ENCODE results near the gene SLC25A29. TPM values are rescaled to one million over a fixed set of nuclear protein-coding genes. Genes with fewer than 3 reads are reported as not detected.
"Not testable (repeated sequence)": the region's sequence is repeated elsewhere in the genome, so short reads cannot be mapped to it uniquely, and the experiment has no call there.

SLC25A29 gene
- total RNA-seq, 1 experiment from 2014 or later, result 50.5 TPM

DNA sequence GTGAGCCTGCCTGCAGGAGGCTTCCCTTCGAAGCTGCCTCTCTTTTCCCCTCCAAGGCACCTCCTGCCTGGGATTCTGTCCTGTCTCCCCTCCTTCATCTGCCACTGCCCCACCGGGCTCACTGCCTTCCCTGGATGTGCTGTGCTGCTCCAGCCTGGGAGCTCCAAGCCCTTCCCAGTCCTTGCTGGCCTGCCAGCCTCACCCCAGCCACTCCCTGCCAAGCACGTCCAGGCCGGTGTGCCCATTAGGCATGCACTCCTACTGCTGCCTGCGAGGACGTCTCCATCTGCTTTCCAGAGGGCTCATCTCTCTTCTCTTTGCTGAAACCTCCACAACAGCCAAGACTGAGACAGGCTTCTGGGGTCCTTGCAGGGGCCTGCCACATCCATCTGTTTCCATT, 8.5 kb upstream of the SLC25A29 start:
- no peak for DNase-seq (ENCODE audit: low spot score)
- in situ Hi-C loops (cut with HindIII; ENCODE audit: low sequenced_read_pairs), result no loop called here

DNA sequence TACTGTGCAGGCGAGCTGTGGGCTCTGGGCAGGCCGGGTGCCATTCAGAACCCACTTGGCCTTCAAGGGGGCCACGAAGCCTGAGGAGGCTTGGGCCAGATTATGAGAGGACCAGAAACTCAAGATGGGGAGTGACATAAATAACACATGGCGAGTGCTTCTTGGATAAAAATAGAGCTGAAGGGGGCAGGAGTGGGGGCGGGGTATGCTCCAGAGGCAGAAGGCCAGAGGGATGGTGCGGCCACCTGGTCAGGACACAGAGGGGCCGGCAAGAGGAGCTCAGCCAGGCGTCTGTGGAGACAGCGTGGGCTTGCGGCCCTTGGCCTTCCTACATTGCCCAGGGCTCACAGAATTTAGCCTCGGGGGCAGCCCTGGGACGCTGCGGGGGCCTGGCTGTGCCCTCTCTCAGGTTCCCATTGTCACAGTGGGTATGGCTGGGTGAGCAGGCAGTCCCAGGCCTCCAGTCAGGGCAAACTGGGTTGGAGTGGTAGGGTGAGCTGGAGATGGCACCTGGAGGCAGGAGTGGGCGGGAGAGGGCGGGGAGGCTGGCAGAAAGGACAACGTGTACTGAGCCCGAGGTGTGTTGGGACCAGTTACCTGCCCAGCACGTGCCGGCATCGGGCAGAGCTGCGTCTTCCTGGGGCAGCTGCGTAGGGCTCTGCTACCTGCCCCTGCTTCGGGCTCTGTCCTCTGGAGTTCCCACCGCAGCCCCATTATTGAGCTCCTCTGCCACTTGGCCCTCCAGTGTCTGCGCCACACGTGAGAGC, 7.4 kb upstream of the SLC25A29 start:
- in situ Hi-C loops (cut with HindIII; ENCODE audit: low sequenced_read_pairs), result no loop called here
- DNase-seq (ENCODE audit: low spot score), result peak; percentile 37

DNA sequence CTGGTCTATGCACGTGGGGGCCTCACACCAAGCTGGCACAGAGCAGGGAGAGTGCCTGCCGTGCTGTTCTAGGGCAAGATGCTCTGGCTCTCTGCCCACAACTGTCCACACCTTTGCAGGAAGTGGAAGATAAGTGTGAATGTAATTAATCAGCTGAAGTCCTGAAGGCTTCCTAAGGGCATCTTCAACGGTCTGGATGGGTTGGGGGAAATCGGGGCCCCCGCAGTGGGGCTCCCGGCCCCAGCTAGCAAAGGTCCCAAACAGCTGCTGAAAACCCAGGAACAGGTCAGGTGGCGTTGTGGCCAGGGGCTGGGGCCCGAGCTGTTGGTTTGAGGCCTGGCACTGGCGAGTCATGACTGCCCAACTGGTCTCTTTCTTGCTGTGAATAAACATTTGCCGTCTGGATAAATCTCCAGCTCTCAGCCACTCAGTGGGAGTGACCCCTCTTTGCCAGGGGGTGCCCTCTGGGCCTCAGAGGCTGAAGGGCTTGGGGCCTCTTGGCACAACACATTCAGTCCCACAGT, 6.7 kb upstream of the SLC25A29 start:
- DNase-seq (ENCODE audit: low spot score), result peak; percentile 43
- in situ Hi-C loops (cut with HindIII; ENCODE audit: low sequenced_read_pairs), result no loop called here

DNA sequence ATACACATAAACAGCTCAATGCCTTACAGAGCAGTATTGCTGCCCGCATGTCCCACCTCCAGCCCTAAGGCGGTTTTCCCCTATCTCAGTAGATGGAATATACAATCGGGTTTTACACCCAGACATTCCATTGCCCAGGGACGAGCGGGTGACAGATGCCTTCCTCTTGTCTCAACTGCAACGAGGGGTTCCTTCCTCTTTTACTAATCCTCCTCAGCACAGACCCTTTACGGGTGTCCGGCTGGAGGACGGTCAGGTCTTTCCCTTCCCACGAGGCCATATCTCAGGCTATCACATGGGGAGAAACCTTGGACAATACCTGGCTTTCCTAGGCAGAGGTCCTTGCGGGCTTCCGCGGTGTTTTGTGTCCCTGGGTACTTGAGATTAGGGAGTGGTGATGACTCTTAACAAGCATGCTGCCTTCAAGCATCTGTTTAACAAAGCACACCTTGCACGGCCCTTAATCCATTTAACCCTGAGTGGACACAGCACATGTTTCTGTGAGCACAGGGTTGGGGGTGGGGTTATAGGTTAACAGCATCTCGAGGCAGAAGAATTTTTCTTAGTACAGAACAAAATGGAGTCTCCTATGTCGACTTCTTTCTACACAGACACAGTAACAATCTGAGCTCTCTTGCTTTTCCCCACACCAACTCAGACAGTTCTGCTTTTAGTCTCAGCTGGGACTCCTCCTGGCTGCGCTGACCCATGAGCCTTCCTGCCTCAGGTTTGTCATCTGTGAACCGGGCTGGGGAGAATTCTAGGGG, 6.0 kb upstream of the SLC25A29 start:
- DNase-seq (ENCODE audit: low spot score); in situ Hi-C loops (cut with HindIII; ENCODE audit: low sequenced_read_pairs): not testable (repeated sequence)

DNA sequence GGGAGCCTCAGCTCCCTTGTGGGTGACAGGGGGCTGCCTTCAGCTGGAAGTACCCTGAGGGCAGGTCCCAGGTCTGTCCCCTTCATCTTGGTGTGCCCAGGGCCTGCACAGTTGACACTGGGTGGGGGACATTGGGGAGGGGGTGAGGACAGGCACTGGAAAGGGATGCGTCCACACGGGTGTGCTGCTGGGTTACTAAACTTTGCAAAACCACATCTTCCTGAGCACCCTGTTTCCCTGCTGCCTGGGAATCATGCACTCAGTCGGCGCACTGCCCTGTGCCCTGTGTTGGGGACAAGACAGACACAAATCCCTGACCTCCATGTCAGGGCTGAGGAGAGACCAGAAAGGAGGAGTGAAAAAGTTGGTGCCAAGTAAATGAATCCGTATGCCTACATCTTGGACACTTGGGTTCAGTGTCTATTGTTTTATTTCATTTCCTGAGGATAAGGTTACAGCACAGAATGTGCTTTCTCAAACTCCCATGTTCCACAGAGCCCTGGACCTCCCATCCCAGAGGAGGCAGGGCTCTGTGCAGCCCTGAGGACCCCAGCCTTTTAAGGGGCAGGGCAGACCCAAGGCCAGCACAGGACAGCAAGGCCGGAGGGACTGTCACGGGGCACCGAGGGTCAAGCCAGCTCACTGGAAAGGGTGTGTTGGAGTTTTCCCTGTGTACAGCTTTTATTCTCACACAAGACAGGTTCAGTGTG, 2.9 kb upstream of the SLC25A29 start:
- no peak for DNase-seq (ENCODE audit: low spot score)
- in situ Hi-C loops (cut with HindIII; ENCODE audit: low sequenced_read_pairs), result no loop called here

DNA sequence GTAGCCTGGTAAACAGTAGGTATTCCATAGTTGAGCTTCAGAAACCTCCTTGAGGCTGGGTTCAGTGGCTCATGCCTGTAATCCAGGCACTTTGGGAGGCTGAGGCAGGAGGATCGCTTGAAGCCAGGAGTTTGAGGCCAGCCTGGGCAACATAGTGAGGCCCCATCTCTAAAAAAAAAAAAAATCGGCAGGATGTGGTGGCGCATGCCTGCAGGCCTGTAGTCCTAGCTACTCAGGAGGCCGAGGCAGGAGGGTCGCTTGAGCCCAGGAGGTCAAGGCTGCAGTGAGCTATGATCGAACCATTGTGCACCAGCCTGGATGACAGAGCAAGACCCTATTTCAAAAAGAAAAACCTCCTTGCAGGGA, 2.2 kb upstream of the SLC25A29 start:
- DNase-seq (ENCODE audit: low spot score); in situ Hi-C loops (cut with HindIII; ENCODE audit: low sequenced_read_pairs): not testable (repeated sequence)

DNA sequence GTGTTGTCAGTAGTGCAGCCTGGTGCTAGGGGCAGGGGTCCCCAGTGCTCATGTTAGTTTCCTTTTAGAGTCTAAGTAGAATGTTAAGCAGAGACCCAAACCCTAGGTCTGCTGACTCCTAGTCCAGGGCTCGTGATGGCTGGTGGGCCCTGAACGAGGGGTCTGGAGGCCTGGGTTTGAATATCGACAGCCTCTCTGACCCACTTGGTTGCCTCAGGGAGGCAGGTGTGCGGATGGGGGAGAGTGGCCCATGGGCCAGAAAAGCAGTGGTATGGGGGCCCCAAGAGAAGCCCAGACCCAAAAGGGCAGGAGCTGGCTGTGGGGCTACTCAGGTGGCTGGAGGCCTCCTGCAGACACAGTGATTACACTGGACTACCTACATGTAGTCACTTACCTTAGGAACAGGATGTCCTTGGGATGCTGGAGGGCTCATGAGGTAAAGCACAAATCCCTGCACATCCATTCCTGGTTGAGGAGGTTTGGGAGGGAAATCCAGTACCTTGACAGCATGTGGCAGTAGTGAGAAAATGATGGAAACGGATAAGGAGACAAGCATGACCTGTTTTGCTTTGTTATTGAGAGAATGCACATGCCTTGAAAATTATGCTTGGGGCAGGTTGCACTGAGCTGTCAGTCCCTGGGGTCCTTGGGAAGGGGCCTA, 1.7 kb upstream of the SLC25A29 start:
- in situ Hi-C loops (cut with HindIII; ENCODE audit: low sequenced_read_pairs), result no loop called here
- no peak for DNase-seq (ENCODE audit: low spot score)

DNA sequence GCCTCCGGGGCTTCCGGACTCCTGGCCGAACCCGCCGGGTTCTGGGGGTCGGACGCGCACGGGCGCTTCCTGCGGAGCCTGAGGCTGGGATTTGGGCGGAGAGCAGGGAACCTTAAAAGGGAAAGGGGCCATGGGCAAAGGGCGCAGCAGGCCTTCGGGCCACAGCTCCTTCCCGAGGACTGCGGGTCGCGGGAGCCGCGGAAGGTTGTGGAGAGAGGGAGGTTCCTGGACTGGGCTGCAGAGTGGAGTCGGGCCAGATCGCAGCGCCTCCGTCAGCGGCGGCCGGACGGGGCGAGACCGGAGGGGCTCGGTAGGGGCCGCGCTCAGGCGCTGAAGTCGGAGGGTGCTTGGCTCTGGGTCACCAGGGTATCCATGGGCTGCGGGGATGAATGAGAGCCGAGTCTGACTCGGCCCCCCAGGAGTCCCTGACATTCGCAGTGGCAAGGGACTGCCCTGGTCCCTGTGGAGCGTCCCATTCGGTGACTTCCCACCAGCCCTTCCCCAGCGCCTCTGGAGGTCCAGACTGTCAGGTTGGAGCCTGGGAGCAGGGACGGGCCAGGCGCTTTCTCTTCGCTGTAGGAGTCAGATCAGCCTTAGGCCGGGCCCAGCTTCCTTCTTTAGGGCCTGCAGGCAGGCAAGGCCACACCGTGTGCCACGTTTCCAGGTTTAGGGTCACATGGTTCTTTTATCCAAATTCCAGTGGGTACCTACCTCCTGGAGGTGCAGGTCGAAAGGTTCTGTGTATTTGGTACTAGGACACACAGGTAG, 938 bp upstream of the SLC25A29 start:
- in situ Hi-C loops (cut with HindIII; ENCODE audit: low sequenced_read_pairs), result no loop called here
- DNase-seq (ENCODE audit: low spot score), result no peak

DNA sequence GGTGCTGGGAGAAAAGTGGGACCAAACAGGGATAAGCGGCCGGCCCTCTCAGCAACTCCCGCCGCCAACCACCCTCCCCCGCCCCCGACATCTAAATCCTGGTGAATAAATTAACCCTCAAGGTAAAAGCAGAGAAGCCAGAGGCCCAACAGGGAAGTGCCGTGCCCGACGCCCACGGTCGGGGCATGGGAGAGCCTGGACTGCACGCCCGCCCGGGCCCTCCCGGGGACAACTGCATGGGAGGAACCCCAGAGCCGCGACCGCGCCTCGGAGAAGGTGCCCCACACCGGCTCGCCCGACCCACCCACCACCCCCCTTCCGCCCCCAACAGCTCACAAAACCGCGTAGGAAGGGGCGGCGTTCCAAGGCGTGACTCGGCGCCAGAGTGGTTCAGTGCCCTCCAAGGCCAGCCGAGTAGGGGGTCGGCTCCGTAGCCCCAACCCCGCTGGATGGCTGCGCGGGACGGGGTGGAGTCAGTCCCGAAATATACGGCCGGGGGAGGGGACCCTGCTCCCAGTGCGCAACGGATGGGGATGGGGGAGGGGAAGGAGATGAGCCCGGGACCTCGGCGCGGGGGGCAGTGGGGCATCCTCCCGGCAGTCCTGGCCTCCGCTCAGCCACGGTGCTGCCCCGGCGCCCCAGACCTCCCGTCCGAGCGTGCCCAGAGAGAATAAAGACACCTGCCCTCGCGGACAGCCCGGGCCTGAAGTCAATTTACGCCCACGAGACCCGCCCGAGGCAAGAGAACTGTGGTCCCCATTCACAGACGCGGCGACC, 732 bp downstream of the SLC25A29 start:
- DNase-seq (ENCODE audit: low spot score), result no peak
- in situ Hi-C loops (cut with HindIII; ENCODE audit: low sequenced_read_pairs), result no loop called here

DNA sequence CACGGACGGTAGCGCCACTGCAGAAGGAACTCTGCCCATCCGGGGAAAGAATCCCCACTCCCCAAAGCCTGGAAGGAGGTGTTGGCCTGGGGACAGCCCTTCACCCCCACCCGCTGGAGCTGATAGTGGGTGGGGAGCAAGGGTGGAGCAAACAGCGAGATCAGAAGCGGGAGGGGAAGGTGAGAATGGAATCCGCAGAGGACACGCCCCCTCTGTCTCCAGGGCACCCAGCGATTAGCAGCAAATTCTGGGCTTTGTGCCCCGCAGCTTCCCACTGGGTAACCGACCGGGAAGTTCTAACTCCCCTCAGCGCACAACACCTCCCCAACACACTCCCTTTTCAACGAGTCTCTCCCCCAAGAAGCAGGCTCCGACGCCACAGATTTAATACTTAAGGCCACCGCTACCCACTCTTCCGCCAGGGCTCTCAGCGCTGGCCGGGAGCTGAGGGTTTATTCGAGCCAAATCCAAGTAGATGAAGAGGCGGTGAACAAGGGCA, 1.4 kb downstream of the SLC25A29 start:
- peak; percentile 55 for DNase-seq (ENCODE audit: low spot score)
- in situ Hi-C loops (cut with HindIII; ENCODE audit: low sequenced_read_pairs), result no loop called here

DNA sequence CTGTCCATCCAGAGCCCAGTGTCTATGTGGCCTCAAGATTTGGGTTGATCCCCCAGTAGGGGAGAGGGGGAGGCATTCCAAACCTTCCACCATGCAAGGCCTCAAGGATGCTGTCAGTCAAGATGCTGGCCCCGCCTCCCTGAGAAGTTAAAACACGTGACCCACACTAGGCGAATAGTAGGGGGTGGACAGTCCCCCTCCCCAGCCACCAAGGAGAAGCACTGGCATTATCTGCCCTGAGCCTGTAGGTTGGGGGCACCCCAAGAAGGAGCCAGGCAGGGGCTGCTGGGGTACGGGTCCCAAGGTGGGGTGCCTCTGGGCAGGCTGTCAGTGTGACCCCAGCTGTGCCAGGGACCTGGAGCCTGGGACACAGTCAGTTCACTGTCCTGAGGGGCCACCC, 2.3 kb downstream of the SLC25A29 start:
- in situ Hi-C loops (cut with HindIII; ENCODE audit: low sequenced_read_pairs), result no loop called here
- no peak for DNase-seq (ENCODE audit: low spot score)

DNA sequence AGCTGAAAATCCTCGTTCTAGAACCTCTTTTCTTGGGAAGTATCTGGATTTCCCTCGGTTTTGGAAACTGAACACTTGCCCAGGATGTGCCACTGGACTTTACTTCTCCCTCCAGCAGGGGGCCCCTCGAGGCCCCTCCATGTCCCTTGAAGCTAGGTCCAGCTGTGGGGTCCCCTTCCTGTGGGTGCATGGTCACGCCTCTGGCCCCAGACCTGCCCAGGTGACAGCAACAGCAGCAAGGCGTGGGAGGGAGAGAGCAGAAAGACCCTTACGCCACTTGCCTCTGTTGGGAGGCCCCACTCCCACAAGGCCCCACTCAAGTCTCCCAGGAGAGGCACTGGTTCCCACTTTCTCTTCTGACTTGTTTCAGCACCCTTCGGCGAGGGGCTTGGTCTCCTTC, 3.1 kb downstream of the SLC25A29 start:
- DNase-seq (ENCODE audit: low spot score), result no peak
- in situ Hi-C loops (cut with HindIII; ENCODE audit: low sequenced_read_pairs), result no loop called here

DNA sequence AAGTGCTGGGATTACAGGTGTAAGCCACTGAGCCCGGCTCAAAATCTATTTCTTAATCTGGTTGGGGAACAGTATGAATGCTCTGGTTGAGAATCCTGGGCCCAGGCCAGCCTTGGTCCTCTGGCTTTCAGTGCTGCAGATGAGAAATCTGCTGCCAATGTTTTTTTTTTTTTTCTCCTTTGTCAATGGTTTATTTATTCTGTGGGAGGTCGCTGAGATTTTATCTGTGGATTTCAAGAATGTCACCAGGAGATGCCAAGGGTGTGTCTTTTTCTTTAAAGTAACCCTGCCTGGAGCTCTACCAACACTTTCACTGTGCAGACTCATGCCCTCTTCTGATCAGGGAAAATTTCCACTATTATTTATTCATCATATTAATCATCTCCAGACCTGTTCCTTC, 3.6 kb downstream of the SLC25A29 start:
- in situ Hi-C loops (cut with HindIII; ENCODE audit: low sequenced_read_pairs), result no loop called here
- no peak for DNase-seq (ENCODE audit: low spot score)

DNA sequence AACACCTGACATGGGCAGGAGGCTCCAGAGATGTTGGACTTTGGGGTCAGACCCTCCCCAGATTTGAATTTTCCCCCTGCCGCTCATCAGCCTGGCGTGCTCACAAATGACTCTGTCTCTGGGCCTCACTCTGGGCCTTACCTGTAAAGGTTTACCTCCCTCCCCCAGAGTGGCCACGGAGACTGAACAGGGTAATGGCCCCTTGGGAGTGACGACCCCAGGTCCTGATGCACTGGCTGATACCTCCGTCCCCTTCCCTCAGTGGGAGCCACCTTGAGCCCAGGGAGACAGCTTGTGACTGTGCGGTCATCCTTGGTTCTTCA, 7.0 kb downstream of the SLC25A29 start:
- no peak for DNase-seq (ENCODE audit: low spot score)
- in situ Hi-C loops (cut with HindIII; ENCODE audit: low sequenced_read_pairs), result no loop called here

DNA sequence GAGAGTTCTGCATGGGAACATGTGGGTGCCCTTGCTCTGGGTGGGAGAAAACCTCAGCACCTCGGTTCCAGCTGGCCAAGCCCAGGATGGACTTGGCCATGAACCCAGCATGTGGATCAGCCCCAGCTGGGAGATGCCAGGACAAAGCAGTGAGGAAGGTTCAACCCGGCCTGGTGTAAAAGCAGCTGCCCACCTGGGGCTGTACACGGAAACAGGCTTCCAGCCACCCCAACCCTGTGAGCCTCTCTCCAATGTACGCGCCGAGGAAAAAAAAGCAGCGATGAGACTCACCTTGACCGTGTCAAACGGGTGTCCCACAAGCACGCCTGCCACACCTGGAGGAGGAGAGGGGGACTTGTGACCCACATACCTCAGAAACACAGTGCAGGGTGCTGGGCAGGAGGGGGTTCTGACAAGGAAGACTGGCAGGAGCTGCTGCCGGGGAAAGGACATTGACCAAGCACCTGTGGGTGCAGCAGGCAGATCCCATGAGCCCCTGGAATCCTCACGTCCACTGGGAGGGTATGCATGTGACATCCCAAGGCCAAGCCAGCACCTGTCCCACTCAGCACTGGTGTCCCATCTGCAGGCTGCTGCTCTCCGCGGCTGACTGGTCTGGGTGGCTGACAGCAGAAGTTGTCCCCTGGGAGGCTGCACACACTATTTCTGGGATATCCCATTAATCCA, 7.5 kb downstream of the SLC25A29 start:
- in situ Hi-C loops (cut with HindIII; ENCODE audit: low sequenced_read_pairs), result no loop called here
- DNase-seq (ENCODE audit: low spot score), result no peak

DNA sequence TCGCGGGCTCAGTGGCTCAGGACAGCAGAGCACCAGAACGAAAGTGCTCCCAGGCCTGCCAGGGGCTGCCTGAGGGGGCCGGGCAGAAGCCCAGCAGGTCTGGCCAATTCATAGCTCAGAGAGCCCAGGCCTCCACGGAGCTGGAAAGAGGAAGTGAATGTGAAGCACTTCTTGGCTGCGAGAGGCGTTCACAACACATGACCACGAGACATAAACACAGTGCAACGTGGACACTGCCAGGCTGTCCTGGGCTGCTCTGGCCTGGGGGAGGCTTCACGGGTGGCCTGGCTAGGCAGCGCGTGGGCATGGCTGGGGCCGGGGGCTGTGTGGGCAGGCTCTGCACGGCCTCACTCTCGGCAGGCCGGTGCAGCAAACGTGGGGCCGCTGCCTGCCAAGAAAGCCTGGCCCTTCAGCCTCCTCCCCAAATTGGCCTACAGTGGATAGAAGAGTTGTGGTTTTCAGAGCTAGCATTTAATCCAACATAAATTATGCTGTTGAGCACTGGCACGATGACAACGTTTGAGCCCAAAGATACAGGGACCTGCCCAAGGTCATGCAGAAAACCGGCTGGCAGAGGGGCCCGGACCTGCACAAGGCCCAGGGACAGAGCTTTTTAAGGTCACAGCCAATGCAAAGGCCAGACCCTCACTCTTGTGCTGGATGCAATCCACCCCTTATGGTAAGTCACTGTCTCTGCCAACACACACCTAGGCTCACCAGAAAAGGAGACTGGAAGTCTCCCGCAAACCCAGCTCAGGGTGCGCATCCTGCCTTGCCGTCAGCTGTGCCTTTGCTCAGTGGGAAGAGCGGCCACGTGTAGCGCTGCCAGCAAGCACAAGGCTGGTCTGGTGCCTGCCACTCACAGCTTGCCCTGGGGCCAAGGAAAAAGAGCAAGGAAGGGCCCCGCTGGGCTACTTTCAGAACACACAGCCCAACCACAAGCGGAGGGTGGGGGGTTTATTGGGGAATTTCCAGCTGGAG, 8.6 kb downstream of the SLC25A29 start:
- DNase-seq (ENCODE audit: low spot score), result peak; percentile 77
- in situ Hi-C loops (cut with HindIII; ENCODE audit: low sequenced_read_pairs), result no loop called here
